HEK293T (cell line): Measurements from ENCODE around the gene PIGQ.

Experiments
- CTBP1 ChIP-seq: fragments of 450-650 bp; IDR thresholded peaks from 2 replicates; pipeline ENCODE4 v1.6.1; 2016; ENCODE audit warnings: borderline replicate concordance
- ZNF384 ChIP-seq: fragments of 450-650 bp; IDR thresholded peaks from 2 replicates; pipeline ENCODE4 v1.6.1; 2016

GRCh38 chr16:569445-570254 is at the start of gene PIGQ:
- TF ChIP-seq CTBP1 (no peak), ZNF384 (no peak)
